NCI-H2227 (cell line): ENCODE measurements around the gene SPTB.

Source experiments
- DNase-seq: peaks from one replicate; lab custom pipeline; 2025; ENCODE audit not compliant: unreplicated experiment; lab: John Stamatoyannopoulos, UW

SPTB gene

GRCh38 chr14:64715628-64716412 is 163.9 kb downstream of the SPTB start:
- DNase-seq = no peak

DNA sequence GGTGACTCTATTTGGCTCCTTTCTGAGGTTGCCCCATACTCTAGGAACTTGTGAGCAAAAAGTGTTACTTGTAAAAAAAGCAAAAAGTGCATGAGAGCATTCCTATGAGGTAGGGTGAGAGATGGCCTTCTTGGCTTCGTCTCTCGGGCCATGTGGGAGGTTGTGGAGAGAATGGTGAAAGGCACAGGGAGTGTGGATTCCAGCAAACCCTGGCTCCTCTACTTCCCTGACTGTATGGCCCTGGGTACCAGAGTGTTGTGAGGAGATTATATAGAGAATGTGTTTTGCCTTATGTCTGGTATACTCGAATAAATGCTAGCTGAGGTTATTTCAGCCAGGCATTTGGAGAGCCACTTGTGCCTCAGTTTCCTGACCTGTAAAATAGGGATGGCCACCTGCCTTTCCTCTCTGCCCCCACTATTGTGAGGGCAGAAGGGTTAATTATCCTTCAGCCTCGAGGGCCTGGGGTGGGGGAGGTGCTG is 164.5 kb downstream of the SPTB start:
- no peak for DNase-seq

DNA sequence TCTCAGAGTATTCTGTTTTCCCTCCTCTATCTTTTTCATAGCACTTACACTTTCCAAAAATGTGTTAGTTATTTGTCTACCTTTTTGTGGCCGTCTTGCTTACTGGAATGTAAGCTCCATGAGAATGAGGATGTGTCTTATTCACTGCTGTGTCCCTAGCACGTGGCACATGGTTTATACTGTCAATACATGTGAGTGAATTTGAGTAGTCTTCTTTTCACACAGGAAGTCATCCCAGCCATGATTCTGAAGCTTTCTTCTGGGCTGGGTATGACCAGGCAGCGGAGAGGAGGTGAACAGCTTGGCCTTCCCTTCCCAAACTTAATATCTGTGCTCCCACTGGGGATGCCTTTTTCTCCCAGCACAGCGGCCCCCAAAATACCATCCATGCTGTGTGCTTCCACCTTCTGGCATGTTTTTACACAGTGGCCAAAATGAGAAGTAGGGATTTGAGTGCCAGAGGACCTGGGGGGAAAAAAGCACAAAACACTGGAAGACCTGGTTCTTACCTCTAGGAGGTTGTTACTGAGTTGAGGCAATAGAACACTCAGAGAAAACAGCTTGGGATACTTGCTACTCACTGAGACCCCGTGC is 165.2 kb downstream of the SPTB start:
- no peak for DNase-seq

DNA sequence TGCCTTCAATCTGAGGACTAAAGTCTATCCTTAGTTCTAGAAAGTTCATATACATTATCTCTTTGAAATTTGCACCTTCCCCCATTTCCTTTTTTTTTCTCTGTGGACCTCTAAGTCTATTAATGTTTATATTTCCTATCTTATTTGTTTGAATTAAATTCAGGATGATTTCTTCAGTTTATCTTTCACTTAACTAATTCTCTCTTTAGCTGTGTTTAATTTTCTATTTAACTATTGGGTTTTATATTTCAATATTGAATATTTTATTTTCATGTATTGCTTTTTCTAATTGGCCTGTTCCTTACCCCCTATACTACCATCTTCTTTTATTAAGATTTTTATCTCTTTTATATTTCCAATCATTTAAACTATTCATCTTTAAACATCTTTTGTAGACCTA is 166.0 kb downstream of the SPTB start:
- no peak for DNase-seq

GRCh38 chr14:64711039-64711438 is 168.7 kb downstream of the SPTB start:
- DNase-seq = no peak

GRCh38 chr14:64709126-64709525 is 170.6 kb downstream of the SPTB start:
- DNase-seq = no peak

DNA sequence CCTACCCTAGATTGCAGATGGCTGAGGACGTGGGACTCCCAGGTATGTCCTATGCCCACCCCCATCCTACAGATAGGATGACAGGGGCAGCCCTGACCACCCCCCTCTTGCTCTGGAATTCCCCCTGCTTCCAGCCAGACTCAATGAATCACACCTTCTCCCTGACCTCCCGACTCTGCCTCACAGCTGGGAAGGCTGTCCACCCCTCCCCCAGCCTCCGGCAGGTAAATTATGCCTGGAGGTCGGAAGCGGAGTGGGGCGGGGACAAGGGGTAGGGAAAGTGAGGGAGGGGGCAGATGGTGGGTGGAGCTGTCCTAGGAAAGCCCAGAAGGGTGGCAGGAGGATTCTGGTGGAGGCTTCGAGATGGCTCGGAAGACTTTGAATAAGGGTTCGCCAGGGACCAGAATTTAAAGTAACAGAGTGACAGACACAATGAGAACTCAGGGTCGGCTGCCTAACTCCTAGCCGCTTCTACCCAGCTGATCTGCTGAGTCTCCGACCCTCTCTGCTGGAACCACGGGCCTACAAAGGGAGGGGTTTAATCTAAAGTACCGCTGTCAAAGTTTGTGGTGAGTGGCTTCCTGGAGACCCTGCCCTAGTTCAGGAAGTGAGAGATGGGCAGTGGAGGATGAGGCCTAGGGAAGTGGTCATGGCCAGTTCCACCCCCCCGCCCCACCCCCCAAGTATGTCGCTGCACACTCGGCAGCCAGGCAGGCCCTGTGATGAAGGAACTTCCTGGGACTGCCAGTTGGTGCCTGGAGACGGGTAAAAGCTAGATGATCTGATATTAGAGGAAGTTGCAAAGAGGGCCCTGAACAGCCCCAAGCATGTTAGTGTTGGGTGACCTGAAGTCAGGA is 171.3 kb downstream of the SPTB start:
- no peak for DNase-seq

GRCh38 chr14:64707661-64708060 is 172.0 kb downstream of the SPTB start:
- no peak for DNase-seq

DNA sequence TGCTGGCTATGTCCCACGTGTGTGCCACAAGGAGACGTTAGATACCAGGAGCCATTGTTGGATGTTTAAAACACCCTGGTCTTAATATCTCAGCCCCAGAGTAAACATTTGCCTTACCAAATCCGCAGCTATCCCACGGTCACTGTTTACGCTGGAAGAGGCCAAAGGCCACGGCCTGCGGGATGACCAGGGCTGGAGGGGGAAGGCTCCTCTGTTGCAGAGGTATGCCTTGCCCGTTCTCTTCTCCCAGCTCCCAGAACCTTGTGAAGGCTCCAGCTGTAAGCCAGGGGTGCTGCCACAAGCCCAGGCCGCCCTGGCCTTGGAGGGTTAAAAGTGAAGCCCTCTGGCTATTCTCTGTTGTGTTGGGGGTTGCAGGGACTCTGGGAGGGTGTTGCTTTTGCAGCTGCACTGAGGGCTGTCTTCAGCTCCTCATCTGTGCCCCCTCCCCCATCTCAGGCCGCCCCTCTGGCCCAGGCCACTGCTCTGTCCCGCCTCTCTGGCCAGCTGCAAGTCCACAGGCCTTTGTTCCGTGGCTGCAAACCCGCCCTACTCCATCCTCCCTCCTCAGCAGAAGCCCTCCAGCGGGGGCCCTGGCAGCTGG is 173.0 kb downstream of the SPTB start:
- no peak for DNase-seq

DNA sequence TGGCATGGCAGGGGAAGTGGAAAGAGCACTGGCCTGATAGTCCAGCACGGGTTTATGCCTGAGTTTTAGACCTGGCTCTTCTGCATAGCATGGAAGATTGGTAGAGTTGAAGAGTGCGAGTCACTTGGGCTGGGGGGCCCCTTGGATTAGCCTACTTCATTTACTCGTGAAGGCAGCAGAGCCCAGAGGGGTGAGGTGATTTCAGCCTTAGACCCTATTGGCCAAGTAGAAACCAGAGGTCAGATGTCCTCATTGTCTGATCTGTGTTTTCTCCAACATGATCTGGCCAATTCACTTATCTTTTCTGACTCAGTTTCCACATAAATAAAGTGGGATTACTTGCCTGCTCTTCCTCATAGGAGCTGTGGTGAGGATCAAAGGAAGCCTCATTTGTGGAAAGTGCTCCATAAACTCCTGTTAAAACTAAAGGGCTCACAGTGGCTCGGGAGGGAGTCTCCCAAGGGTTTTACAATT is 173.6 kb downstream of the SPTB start:
- DNase-seq = no peak

DNA sequence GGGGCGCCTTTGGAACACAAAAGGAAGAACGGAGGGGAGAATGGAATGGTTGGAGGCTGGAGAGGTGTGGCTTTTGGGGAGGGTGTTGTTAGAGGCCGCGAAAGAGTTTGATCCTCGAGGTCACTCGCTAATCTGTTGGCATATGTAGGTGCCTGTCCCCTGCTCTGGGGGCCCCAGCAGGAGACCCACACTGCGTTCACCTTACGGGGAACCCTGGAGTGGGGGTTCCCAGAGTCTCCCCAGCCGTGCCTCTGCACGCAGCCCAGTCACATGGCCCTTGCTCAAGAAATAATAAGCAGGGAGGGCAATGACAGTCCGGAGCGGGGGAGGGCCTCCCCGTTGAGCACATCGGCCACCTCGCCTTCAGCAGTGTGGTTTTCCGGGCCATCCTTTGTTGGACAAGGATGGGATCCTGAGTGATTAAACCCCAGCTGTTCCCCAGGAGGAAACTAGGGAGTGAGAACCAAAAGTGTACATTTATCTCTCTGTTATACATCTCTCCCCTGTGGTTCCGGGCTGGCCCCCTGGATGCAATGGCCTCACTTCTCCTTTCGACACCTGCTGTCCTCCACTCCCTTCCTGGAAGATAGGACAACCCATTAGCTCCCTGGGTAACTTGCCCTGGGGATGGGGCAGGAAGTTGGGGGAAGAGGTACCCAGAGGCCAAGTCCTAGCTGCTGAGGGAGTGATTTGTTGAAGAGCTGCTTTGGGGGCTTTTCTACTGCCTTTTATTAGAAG is 174.2 kb downstream of the SPTB start:
- peak; percentile 28 for DNase-seq

GRCh38 chr14:64704743-64705380 is 174.8 kb downstream of the SPTB start:
- DNase-seq = peak; percentile 41

GRCh38 chr14:64704143-64704742 is 175.5 kb downstream of the SPTB start, which contains the start of gene PLEKHG3:
TSS of gene PLEKHG3 (plus strand) at chr14:64704424. CDS start at chr14:64727632, 23,208 bp downstream.
- peak; percentile 79 for DNase-seq

GRCh38 chr14:64703395-64704142 is 176.1 kb downstream of the SPTB start:
- no peak for DNase-seq

DNA sequence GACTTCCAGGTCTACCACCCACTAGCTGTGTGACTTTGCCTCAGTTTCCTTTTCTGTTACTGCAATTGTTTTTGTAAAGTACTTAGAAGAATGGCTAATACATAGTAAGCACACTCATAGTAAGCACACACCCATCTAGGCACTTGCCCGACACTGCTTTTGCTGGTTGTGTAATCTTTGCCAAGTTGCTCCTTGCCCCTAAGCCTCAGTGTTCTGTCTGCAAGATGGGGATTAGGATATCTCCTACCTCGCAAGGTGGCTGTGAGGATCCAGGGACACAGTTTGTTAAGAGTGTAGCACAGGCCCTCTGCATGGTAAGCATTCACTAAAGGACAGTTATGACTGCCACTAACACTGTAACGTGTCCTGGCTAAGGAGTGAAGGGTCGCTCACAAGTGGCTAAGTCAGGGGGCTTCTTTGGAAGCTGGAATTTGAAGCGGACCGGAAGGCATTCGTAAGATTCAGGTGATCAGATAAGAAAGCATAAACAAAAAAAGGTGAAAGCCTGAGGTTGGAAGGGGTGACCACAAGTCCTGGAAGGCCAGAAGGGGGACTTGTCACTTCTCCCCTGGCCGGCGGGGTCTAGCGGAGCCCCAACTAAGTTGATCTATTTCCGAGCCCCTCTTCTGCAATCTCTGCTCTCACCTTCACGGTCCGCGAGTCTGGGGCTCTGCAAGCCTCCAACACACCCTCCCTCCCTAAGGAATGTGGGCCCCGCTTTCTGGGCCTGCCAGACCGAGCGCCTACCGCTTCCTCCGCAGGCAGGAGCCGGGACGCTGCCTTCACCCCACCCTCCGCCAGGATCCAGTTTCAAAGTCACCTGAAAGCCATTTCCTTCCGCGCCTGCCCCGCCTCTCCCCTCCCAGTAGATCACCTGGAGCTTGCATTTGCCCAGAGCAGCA is 177.0 kb downstream of the SPTB start:
- DNase-seq = no peak

GRCh38 chr14:64701660-64702059 is 178.0 kb downstream of the SPTB start:
- DNase-seq = no peak

DNA sequence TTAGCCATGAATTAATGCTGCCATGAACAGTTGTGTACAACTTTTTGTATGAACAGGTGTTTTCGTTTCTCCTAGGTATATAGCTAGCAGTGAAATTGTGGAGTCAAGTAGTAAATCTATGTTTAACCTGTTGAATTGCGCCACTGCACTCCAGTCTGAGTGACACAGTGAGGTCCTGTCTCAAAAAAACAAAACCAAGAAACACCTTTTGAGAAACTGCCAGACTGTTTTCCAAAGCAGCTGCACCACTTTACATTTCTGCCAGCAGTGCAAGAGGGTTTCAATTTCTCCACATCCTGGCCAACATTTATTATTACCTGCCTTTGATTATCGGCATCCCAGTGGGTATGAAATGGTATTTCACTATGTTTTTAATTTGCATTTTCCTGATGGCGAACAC is 178.8 kb downstream of the SPTB start:
- no peak for DNase-seq

GRCh38 chr14:64700290-64700689 is 179.4 kb downstream of the SPTB start:
- no peak for DNase-seq
